NCI-H748 (cell line): ENCODE results near the gene LAPTM5.

Source experiments
- DNase-seq: peaks from one replicate; lab custom pipeline; 2025; ENCODE audit not compliant: unreplicated experiment; lab: John Stamatoyannopoulos, UW

Gene LAPTM5

DNA sequence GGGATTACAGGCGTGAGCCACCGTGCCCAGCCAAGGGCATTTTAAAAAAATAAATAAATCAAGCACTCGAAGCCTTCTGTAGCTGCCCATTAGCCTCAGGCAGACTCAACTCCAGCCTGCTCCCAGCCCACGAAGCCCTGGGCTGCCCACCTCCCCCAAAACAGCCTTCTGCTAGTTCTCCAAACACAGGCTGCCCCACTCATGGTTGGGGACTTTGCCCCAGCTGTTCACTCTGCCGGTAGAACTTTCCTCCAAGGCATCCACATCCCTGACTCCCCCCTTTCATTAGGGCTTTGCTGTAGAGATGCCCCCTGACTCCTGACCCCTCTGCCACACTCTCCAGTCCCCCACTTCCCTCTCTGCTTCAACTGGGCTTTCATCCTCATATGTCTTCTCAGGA, 29.7 kb upstream of the LAPTM5 start:
- DNase-seq = no peak

DNA sequence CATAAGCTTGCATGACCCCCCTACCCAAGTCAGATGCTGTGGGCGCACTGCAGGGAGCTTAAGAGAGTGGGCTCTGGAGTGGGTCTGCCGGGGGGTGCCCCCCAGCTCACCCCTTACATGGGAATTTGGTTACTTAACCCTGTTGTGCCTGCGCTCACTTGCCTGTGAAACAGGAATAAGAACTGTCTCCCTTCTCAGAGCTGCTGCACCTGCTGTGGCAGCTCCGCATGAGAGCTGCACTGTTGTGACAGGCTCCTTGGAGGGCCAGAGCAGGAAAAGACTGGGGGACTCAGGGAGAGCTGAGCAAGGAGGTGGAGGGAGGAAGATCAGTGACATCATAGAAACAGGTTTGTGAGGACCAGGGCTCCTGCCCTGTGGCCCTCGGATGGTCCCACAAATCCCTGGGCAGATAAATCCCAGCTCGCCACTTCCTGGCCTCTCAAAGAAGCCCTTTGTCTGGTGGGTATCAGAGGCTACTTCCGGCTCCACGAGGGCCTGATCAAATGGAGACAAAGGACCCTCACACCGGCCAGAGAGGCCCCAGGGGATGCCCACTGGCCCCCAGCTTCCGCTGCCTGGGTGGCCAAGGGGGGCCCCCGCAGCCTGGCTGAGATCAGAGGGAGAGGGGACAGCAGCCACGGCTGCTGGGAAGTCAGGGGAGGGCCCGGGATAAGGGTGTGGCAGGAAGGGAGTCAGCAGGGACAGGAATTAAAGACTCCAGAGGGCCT, 28.9 kb upstream of the LAPTM5 start:
- no peak for DNase-seq

DNA sequence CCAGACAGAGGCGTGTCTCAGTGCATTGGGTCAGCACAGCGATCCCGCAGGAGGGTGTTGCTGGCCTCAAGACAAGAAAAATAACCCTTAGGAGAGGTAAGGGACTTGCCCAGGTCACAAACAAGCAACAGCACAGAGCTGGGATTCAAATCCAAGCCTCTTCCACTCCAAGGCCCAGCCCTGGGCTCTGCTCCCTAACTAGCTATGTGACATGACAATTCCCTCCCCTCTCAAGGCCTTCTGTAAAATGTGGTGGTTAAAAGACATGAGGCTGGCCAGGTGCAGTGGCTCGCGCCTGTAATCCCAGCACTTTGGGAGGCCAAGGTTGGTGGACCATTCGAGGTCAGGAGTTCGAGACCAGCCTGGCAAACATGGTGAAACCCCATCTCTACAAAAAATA, 28.1 kb upstream of the LAPTM5 start:
- DNase-seq = no peak

DNA sequence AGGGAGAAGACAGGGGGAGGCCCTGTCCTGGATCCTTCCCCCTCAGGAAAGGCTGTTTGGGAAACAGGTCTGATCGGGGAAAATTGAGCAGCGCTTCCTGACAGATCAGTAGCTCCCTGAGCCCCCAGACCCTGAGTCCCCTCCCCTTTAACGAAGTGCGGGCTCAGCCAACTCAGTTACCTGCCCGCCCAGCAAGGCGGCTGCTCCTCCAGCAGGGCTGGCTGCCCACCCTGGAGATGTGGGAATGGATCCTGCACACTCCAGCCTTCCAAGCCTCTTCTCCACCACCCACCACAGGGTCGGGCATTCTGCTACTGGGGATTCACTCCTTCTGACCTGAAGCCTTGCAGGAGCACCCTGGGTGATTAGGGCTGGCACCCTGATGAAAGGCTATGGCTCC, 27.6 kb upstream of the LAPTM5 start:
- no peak for DNase-seq

DNA sequence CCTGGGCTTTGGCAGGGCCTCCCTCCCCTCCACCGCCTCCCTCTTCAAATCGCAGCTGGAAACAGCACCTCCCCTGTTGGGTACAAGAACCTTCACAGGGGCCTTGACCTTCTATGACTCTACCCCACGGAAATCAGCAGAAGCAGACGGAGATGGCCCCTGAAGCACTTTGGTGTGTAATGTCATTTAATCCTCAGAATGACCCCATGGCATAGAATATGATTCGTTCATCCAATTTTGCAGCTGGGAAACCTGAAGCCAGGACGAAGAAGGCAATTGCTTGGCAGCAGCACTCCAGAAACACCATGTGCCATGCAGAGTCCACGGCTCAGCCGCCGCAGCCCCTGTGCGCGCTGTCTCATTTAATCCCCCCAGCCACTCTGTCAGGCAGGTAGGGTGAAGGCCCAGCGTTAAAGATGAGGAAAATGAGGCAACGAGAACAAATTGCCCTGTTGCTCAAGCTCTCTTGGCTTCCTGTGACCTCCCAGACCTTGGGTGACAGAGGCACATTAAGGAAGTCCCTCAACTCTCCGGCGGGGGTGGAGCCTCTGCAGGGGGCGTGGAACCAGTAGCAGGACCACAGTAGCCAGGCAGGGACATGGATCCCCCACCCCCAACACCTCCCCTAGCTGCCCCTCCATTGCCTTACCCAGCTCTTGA, 25.8 kb upstream of the LAPTM5 start:
- no peak for DNase-seq

DNA sequence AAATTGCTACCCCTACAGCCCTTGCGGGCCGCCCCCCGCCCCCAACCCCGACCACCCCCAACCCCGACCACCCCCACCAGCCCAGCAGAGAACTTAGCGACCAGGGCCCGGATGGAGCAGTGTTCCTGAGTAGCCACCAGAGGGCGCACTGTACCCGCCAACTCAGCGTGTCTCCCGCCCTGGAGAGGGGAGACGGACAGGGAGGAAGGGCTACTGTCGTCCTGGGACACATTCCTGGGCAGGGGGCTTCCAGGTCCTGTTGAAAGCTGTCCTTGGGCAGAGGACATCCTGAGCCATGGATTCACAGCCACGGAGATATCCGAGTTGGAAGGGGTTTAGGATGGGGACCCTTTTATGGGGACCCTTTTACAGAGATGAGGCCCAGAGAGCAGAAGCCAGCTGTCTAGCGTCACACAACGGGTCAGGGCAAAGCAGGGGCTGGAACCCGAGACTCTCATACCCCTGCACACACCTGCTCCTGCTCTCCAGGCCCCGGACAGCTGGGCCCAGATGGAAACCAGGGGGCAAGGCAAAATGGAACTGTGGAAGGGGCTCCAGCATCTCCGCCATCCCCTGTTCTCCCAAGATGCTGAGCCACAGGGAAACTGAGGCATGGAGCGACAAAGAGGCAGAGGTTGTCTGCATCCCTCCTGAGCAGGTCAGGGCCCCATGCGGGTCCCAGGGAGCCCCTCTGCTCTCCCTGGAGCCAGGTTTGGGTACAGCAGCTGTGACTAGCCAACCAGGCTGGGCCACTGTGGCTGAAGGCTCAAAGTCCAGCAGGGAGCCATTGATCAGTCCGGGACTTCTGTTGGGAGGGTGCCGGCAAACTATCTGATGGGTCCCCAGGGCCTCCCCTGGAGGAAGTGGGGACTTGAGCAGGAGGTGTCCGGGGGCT, 25.0 kb upstream of the LAPTM5 start:
- peak; percentile 49 for DNase-seq

DNA sequence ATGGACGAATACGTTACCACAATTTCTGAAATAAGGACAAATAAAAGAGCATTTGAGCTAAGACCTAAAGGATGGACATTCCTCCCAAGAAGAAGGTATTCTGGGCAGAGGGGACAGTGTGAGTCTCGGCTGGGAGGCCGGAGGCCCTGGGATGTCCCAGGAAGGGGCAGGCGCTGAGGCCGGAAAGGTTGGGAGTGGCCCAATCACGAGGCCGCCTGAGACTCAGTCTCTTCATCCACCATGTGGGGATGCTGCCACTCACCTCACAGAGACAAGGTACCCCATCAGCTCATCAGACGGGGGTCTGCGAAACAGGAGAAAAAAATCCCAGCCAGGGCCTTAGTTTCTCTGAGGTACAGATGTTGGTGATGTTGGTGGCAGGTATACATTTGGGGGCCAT, 24.3 kb upstream of the LAPTM5 start:
- no peak for DNase-seq

DNA sequence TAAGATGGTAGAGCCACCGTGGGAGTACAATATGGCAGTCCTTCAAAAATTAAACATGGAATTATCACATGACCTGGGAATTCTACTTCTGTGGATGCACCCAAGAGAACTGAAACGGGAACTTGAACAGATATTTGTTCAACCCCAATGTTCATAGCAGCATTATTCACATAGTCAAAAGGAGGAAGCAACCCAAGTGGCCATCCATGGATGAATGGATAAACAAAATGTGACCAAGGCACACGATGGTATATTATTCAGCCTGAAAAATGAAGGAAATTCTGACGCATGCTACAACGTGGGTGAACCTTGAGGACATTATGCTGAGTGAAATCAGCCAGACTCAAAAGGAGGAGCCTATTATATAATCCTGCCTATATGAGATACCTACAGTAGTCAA, 22.8 kb upstream of the LAPTM5 start:
- no peak for DNase-seq

DNA sequence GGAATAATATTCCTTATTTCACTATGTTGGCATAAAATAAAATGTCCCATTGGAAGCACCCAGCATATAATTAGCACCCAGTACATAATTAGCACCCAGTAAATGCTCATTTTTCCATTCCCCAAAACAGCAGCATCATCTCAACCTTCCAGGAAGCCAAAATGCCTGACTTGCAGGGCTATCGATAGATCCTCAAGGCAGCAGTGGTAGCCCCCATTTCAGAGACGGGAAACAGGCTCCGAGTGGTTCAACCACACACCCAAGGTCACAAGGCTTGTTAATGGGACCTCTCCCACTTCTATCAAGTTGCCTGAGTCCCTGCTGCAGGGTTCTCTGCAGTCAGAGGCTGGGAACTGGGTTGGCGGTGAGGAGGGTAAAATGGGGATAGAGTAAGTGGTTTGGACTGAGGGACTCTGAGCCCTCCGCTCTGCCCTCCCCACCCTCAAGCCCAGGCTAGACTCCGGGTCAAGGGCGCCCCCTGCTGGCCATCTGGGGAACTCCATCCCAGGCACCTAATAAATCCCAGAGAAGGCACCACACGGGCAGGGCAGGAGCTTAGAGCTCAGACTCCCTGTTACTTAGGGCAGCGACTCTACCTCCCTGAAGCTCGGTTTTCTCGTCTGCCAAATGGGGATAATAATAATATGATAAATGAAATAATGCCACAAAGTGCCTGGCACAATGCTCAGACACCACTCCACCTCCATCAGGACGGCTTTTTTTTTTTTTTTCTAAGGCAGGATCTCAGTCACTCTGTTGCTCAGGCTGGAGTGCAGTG, 21.9 kb upstream of the LAPTM5 start:
- peak; percentile 58 for DNase-seq

DNA sequence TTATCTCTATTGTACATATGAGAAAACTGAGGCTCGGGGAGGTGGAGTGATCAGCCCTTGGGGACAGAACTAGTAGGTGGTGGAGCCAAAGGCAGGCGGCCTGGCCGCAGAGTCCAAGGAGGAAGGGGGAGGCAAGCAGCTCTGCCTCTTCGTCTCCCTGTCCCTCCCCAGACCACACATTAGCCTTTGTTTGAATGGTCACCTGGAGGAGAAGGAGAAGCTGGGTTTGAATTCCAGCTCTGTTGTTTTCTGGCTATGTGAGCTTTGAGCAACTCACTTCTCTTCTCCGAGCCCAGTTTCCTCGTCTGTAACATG, 21.4 kb upstream of the LAPTM5 start:
- DNase-seq = no peak

DNA sequence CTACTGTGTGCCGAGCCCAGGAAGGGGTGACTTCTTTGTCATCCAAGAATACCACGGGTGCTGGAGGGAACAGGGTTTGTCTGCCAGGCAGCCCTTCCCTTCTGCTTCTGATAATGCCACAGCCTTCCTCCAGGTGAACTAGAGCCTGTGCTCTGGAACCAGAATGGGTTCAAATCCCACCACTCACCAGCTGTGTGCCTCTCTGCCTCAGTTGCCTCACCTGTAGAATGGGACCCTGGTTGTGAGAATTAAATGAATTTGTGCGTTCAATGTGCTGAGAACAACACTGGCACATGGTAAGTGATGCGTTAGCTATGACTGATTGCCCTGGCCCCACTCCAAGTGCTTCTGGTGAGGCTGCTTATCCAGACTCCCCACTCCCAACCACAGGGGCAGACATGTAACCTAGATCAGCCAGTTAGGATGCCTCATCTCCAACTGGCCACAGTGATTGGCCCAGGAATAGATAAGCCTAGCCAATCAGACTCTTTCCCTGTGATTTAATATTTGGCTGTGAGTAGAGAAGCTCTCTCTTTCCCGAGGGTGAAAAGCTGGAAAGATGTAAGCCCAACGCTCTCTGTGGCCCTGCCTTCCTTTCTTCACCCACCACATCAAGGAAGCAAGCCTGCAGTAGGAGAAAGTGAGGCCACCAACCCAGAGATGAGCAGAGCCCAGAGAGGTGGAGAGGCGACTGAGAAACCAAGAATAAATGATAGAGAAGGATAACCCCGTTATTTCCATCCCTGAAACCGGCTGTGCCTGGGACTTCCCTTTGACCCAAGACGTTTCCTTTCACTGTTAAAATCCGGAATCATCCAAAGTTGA, 20.8 kb upstream of the LAPTM5 start:
- DNase-seq = peak; percentile 51

DNA sequence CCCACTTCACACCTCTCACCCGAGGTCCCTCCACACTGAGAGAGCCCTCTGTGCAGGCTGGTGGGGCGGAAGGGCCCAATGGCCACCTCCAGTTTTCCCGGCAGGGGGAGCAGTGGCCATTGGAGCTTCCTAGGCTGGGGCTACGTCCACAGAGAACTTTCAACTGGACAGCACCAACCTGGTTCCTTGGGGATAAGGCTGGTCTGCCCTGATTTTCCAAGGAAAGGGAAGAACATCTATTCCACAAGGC, 20.3 kb upstream of the LAPTM5 start:
- DNase-seq = no peak

DNA sequence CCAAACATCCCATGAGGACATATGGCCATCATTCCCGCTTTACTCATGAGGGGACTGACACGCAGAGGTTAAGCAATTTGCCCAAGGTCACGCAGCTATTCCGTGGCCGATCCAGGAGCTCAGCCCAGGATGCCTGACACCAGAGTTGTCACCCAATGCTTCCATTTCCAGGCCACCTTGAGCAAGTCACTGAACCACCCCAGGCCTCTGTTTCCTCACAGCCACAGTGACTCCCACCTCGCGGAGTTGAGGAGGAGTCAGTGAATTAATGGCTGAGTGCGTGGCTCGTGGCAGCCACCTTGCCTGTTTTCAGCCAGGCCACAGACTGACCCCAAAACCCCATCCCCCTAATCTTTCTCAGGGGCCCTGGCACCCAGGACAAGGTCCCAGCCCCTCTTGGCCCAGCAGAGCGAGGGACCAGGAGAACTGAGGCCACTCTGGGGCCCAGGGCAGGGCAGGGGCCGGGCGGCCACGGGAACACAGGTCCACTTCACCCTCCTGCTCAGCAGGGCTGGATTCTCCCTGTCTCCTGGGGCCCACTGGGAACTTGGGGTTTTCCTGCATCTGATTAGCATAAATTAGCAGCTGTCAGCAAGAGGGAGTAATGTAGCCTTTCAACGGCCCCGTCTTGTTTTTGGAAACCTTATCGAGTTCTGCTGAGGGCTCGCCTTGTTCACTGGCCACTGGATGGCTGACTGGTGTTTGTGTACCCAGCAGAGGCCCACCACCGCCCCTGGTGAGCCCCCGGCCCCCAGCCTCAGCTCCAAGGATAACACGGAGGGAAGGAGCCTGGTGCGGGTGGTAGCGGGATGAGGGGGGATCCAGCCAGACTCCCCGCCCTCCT, 19.7 kb upstream of the LAPTM5 start:
- no peak for DNase-seq

DNA sequence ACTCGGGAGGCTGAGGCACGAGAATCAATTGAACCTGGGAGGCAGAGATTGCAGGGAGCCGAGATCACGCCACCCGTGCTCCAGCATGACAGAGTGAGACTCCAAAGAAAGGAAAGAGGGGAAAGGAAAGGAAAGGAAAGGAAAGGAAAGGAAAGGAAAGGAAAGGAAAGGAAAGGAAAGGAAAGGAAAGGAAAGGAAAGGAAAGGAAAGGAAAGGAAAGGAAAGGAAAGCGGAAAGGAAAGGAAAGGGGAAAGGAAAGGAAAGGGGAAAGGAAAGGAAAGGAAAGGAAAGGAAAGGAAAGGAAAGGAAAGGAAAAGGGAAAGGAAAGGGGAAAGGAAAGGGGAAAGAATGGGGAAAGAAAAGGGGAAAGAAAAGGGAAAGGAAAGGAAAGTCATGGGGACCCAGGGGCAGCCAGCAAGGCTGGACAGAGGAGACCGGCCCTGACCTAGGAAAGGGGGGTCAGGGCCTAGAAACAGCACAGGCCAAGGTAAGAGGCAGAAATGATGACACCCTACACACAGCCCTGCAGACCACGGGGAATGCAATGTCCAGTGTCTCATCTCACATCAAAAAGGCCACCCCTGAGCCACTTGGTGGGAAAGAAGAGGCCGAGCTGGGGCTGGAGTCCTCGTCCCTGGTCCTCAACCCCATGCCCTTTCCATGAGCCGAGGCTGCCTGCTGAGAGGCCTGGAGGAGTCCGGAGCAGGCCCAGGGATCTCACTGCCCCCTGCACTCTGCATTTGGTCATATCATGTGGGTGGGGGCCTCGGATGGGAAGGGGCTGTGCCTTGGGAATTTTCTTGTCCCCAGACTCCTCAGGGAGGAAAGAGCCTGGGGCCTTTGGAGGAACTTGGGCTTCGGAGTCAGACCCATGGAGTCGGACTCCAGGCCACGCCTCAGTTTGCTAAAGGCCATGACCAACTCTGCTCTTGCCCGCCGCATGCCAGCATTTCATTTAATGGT, 18.8 kb upstream of the LAPTM5 start:
- no peak for DNase-seq

DNA sequence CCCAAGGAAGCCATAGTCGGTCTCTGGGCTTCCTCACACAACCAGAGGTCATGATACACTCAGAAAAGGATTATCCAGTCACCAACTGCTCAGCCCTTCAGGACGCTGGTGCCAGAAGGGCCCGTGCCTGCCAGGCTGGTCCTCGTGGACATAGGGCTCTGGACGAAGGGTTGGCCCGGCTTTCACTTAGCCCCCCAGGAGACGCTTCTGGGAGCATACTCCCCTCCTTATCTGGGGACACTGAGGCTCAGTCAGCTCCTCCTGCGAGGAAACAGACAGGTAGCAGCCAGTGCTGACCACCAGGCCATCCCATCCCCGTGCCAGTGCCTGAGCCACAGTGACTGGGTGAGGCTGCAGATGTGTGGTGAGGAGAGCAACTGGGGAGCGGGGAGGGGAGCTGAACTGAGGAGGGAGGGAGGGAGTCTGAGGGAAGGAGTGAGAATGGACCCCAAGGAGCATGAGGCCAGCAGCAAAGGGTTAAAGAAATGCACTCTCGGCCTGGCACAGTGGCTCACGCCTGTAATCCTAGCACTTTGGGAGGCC, 17.9 kb upstream of the LAPTM5 start:
- DNase-seq = no peak

DNA sequence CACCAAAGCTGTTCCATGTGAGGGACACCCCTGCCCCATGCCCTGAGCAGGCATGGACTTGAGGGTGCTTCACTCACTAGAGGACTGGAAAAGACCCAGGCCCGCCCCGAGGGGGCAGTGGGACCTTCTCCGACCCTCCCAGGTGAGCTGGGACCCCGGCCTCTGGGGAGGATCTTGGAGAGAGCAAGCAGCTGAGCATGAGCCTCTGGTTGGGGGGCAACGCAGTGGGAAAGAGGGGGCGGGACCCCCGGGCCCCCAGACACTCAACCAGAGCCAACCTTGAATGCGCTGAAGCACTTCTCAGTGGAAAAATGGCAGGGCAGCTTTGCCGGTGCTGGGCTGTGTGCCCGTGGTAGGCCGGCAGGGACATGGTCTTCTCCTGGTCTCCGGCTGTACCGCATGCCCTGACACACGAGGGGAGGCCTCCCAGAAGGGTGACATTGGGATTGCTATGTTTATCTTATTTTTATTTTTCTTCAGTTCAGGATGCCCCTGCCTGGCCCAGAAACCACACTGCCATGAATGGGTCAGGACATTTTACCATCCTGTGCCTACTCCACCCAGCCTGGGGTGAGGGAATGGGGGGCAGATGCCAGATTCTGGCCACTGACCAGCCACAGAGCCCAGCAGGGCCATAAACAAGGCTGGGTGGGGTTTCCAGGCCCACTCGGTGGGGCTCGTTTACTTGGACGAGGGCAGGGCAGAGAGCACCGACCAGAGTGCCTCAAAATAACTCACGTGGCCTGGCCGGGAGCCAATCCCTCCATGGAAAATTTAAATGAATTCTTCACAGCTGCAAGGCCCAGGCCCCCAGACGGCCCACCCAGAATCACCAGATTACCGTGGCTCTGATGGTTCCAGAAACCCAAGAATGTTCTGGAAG, 17.2 kb upstream of the LAPTM5 start:
- no peak for DNase-seq

DNA sequence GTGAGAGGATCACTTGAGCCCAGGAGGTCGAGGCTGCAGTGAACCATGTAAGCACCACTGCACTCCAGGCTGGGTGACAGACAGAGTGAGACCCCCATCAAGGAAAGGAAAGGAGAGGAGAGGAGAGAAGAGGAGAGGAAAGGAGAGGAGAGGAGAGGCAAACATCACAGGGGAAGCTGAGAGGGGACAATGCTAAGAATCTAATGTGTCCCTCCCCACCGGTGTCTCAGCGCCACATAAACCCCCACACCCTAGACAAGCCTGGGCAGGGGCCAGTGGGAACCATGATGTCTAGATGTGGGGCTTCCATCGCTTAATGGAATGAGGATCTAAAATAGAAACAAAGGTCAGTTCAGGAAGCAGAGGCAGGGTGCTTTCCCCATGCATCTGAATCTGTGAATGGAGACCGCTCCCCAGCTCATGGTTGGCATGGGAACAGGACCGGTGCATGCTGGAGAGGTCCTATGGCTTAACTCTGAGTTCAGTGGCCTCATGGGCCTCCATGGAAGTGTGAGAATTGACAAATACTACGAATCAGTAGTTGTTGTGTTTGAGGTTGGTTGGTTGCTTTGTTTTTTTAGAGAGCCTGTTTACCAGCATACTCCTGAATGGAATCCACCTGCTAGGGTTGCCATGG, 16.3 kb upstream of the LAPTM5 start:
- DNase-seq = peak; percentile 20
